Measurements from ENCODE around the gene FAM120A. TPM values are rescaled to one million over a fixed set of nuclear protein-coding genes. Genes with fewer than 3 reads are reported as not detected.

Gene FAM120A
- total and polyA plus RNA-seq, 12 donors = 42.6 to 147 (median 96.4) TPM

GRCh38 chr9:93567271-93567959 is 115.9 kb downstream of the FAM120A start:
- peak overlapping the region; percentile 67 to 96 (median 94) for H3K27ac ChIP-seq
- H3K9me3 ChIP-seq (replicated peaks in 1 of 3) = no peaks in the 10 kb centered on the region
- no peak for TF ChIP-seq POLR2A (IDR thresholded peaks at IDR 0.05)
- no peak for TF ChIP-seq CTCF (IDR thresholded peaks at IDR 0.05)
- DNase-seq = peak in 3 of 7 donors; percentile 36 to 57 (median 51)
- WGBS, 4 donors = 46 to 67% (median 59%) methylated on average over 8 to 15 of the region's 15 CpGs
- intact Hi-C loops (cut with DNase I) = loop anchor here in 1 of 2 donors (5.0 kb wide), 1 partner anchor 115 kb away; the partner anchor contains the start of genes FAM120A and FAM120AOS
- peaks cover 8 to 11% of the 10 kb centered on the region in 2 donors for H3K4me1 ChIP-seq (replicated peaks in 1 of 2)
- no peaks in the 10 kb centered on the region for H3K27me3 ChIP-seq
- peak overlapping the region in 2 of 4 donors; percentile 52 to 61 for H3K4me3 ChIP-seq
- peaks cover 0 to 21% of the 10 kb centered on the region in 2 donors for H3K36me3 ChIP-seq (replicated peaks in 1 of 2)

GRCh38 chr9:93568169-93568568 is 116.7 kb downstream of the FAM120A start:
- 94 to 97% (median 94%) methylated on average over 5 of the region's 5 CpGs for WGBS, 4 donors
- intact Hi-C loops (cut with DNase I) = loop anchor here in 1 of 2 donors (5.0 kb wide), 1 partner anchor 116 kb away; the partner anchor contains the start of genes FAM120A and FAM120AOS
- Histone ChIP-seq H3K36me3 (replicated peaks in 1 of 2) (peaks cover 0 to 14% of the 10 kb centered on the region in 2 donors), H3K4me3 (no peak overlapping the region), H3K27ac (no peak overlapping the region), H3K27me3 (no peaks in the 10 kb centered on the region), H3K4me1 (replicated peaks in 1 of 2) (peaks cover 8 to 11% of the 10 kb centered on the region in 2 donors), H3K9me3 (replicated peaks in 1 of 3) (no peaks in the 10 kb centered on the region)
- peak in 2 of 7 donors; percentile 14 to 22 for DNase-seq
- no peak for TF ChIP-seq POLR2A (IDR thresholded peaks at IDR 0.05)
- TF ChIP-seq CTCF (IDR thresholded peaks at IDR 0.05) = no peak

GRCh38 chr9:93569621-93570174 is 118.2 kb downstream of the FAM120A start:
- no peaks in the 10 kb centered on the region for H3K36me3 ChIP-seq (replicated peaks in 1 of 2)
- H3K9me3 ChIP-seq (replicated peaks in 1 of 3) = no peaks in the 10 kb centered on the region
- intact Hi-C loops (cut with DNase I) = loop anchor here in 1 of 2 donors (5.0 kb wide), 1 partner anchor 117 kb away; the partner anchor contains the start of genes FAM120A and FAM120AOS
- H3K27me3 ChIP-seq = no peaks in the 10 kb centered on the region
- no peak for DNase-seq
- H3K4me3 ChIP-seq = no peak overlapping the region
- peaks cover 8 to 11% of the 10 kb centered on the region in 2 donors for H3K4me1 ChIP-seq (replicated peaks in 1 of 2)
- WGBS, 4 donors = 48 to 79% (median 71%) methylated on average over 1 of the region's 1 CpG
- no peak for TF ChIP-seq CTCF (IDR thresholded peaks at IDR 0.05)
- no peak for TF ChIP-seq POLR2A (IDR thresholded peaks at IDR 0.05)
- H3K27ac ChIP-seq = no peak overlapping the region

- DNase-seq = no peak
- no peaks in the 10 kb centered on the region for H3K27me3 ChIP-seq
- H3K27ac ChIP-seq = no peak overlapping the region
- no peak for TF ChIP-seq CTCF (IDR thresholded peaks at IDR 0.05)
- no peak for TF ChIP-seq POLR2A (IDR thresholded peaks at IDR 0.05)
- WGBS, 4 donors = 93 to 97% (median 94%) methylated on average over 2 of the region's 2 CpGs
- H3K4me1 ChIP-seq (replicated peaks in 1 of 2) = peaks cover 3 to 17% of the 10 kb centered on the region in 2 donors
- intact Hi-C loops (cut with DNase I) = no loop called here
- no peaks in the 10 kb centered on the region for H3K9me3 ChIP-seq (replicated peaks in 1 of 3)
- no peaks in the 10 kb centered on the region for H3K36me3 ChIP-seq (replicated peaks in 1 of 2)
- H3K4me3 ChIP-seq = no peak overlapping the region
These were observed 120.7 kb downstream of the FAM120A start for GRCh38 chr9:93572221-93572620.

All from adrenal gland (tissue), 12 donors.